RWPE2 (cell line): ENCODE results near the gene SLC1A3.
A peak's percentile ranks its signal among the peaks of the same experiment; 100 is the strongest.

ENCODE experiments used
- ATAC-seq: fragments of 200-7000 bp; cut with Tn5 transposase; 3 replicates; pipeline ENCODE4 v1.9.1; 2021; ENCODE audit warnings: low read depth
- DNase-seq: peaks from one replicate; pipeline ENCODE4 v3.0.0-alpha.2; 2020; ENCODE audit warnings: low spot score
- H3K27ac ChIP-seq: fragments of 450-650 bp; 2 replicates; pipeline ENCODE4 v1.5.1; 2017; ENCODE audit warnings: mild to moderate bottlenecking; ENCODE audit not compliant: poor library complexity, severe bottlenecking
- H3K27me3 ChIP-seq: fragments of 250-450 bp; sonication (Bioruptor Pico); 2 replicates; pipeline ENCODE4 v1.5.1; 2021; ENCODE audit warnings: mild to moderate bottlenecking, moderate library complexity; ENCODE audit not compliant: insufficient read depth, poor library complexity, severe bottlenecking
- H3K36me3 ChIP-seq: fragments of 250-450 bp; sonication (Bioruptor Pico); 2 replicates; pipeline ENCODE4 v1.5.1; 2020; ENCODE audit warnings: low read depth, mild to moderate bottlenecking, moderate library complexity
- H3K4me1 ChIP-seq: fragments of 250-450 bp; sonication (Bioruptor Pico); 2 replicates; pipeline ENCODE4 v1.5.1; 2021; ENCODE audit warnings: mild to moderate bottlenecking, moderate library complexity; ENCODE audit not compliant: insufficient read depth, poor library complexity, severe bottlenecking
- H3K4me3 ChIP-seq: fragments of 250-450 bp; sonication (Bioruptor Pico); 2 replicates; pipeline ENCODE4 v1.5.1; 2021; ENCODE audit warnings: mild to moderate bottlenecking, moderate library complexity; ENCODE audit not compliant: severe bottlenecking
- H3K9me3 ChIP-seq: fragments of 250-450 bp; sonication (Bioruptor Pico); 2 replicates; pipeline ENCODE4 v1.5.1; 2021; ENCODE audit warnings: mild to moderate bottlenecking, moderate library complexity; ENCODE audit not compliant: severe bottlenecking
- CTCF ChIP-seq: fragments of 450-650 bp; IDR thresholded peaks from one replicate; pipeline ENCODE4 v1.5.1; 2017; ENCODE audit warnings: mild to moderate bottlenecking, moderate library complexity; ENCODE audit not compliant: poor library complexity, severe bottlenecking

Gene SLC1A3

GRCh38 chr5:36629729-36630128 lies 23.3 kb downstream of the SLC1A3 start:
- Histone ChIP-seq H3K27ac (no peak overlapping the region), H3K9me3 (no peaks in the 10 kb centered on the region), H3K27me3 (no peaks in the 10 kb centered on the region), H3K4me1 (no peaks in the 10 kb centered on the region), H3K4me3 (no peak overlapping the region), H3K36me3 (no peaks in the 10 kb centered on the region)
- DNase-seq (no peak), ATAC-seq (no peak)
- TF ChIP-seq CTCF = no peak

- H3K4me1 ChIP-seq = no peaks in the 10 kb centered on the region
- H3K4me3 ChIP-seq = no peak overlapping the region
- H3K9me3 ChIP-seq = no peaks in the 10 kb centered on the region
- DNase-seq (no peak), ATAC-seq (peak; percentile 33; the same call in 2 of the 3 replicates)
- no peak overlapping the region for H3K27ac ChIP-seq
- TF ChIP-seq CTCF = no peak
- no peaks in the 10 kb centered on the region for H3K36me3 ChIP-seq
- no peaks in the 10 kb centered on the region for H3K27me3 ChIP-seq
Measured at GRCh38 chr5:36630201-36631145, 24.1 kb downstream of the SLC1A3 start.

DNA sequence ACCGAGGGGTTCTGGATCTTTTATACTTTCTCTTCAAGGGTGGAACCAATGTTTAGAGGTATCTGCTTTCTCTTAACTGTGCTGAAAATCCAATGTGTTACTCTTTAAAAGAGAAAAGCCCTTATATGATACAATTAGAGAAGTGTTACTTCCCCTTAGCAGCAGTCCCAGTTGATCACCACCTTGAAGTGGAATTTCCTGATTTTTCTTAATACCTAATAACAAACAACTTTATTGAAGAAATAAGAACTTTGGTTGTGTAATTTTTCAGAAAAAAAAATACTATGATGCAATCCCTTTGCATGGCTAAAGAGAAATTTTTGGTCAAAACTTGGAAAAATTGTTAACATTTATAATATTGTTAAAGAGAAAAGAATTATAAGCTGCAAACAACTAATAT lies 24.7 kb downstream of the SLC1A3 start:
- no peaks in the 10 kb centered on the region for H3K9me3 ChIP-seq
- no peak for TF ChIP-seq CTCF
- H3K27ac ChIP-seq = no peak overlapping the region
- H3K27me3 ChIP-seq = no peaks in the 10 kb centered on the region
- no peak for ATAC-seq
- no peak overlapping the region for H3K4me3 ChIP-seq
- H3K4me1 ChIP-seq = no peaks in the 10 kb centered on the region
- no peak for DNase-seq
- no peaks in the 10 kb centered on the region for H3K36me3 ChIP-seq

GRCh38 chr5:36631620-36632362 lies 25.4 kb downstream of the SLC1A3 start:
- no peak for ATAC-seq
- Histone ChIP-seq H3K27ac (no peak overlapping the region), H3K36me3 (no peaks in the 10 kb centered on the region), H3K9me3 (no peaks in the 10 kb centered on the region), H3K27me3 (no peaks in the 10 kb centered on the region), H3K4me1 (no peaks in the 10 kb centered on the region), H3K4me3 (no peak overlapping the region)
- DNase-seq = no peak
- no peak for TF ChIP-seq CTCF
